Non-pigmented ciliary epithelial cell (primary cell): Measurements from ENCODE around the gene PACSIN2.

Source experiments
- DNase-seq: peaks from one replicate; pipeline ENCODE4 v3.0.0-alpha.2; 2010; ENCODE audit warnings: low read depth

The PACSIN2 gene

DNA sequence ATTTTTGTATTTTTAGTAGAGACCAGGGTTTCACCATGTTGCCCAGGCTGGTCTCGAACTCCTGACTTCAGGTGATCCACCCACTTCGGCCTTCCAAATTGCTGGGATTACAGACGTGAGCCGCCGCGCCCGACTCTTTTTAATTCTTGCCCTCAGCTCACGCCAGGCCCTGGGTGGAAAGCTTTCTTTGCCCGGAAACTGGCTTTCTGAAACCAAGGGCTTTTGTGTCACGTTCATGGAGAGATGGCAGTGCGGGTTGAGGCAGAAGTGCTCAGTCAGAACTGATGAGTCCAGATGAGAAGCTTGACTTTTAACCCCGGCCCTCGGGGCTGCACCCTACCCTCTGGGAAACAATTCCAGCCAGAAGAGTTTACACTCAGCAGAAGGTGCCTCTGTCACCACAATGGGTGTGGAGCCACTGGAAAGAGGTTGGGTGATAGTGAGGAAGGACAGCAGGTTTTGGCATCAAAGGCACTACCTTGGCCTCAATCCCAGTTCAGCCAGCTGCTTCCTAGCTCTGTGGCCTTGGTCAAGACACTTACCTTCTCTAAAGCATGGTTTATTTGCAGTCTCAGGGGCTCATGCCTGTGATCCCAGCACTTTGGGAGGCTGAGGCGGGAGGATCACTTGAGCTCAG is 157.0 kb downstream of the PACSIN2 start:
- DNase-seq: no peak

- DNase-seq: peak; percentile 48
Measured at GRCh38 chr22:42856865-42857704, 157.9 kb downstream of the PACSIN2 start, which contains the start of gene ARFGAP3. ARFGAP3 (minus strand) TSS chr22:42857273; CDS start chr22:42857182, 91 bp downstream.

GRCh38 chr22:42856179-42856864 is 158.6 kb downstream of the PACSIN2 start:
- DNase-seq: no peak

DNA sequence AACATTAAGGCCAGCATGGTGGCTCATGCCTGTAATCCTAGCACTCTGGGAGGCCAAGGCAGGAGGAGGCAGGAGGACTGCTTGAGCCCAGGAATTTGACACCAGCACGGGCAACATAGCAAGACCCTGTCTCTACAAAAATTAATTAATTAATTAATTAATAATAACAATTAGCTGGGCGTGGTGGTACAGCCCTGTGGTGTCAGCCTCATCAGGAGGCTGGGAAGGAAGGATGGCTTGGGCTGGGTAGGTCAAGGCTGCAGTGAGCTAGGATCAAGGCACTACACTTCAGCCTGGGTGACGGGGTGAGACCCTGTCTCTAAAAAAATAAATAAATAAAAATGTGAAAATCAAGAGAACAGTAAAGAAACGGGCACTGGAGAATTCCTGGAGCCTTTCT is 159.2 kb downstream of the PACSIN2 start:
- no peak for DNase-seq

DNA sequence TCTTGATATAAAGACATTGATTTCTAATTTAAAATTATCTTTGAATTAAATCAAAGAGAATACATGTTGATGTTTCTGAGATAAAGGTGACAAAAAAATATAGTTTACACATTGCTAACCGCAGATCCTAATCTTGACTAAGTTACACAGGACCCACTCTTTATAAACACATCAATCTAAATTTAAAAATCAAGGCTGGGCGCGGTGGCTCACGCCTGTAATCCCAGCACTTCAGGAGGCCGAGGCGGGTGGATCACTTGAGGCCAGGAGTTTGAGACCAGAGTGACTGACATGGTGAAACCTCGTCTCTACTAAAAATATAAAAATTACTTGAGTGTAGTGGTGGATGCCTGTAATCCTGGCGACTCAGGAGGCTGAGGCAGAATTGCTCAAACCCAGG is 159.7 kb downstream of the PACSIN2 start:
- DNase-seq: no peak

GRCh38 chr22:42848941-42849550 is 165.9 kb downstream of the PACSIN2 start:
- no peak for DNase-seq

DNA sequence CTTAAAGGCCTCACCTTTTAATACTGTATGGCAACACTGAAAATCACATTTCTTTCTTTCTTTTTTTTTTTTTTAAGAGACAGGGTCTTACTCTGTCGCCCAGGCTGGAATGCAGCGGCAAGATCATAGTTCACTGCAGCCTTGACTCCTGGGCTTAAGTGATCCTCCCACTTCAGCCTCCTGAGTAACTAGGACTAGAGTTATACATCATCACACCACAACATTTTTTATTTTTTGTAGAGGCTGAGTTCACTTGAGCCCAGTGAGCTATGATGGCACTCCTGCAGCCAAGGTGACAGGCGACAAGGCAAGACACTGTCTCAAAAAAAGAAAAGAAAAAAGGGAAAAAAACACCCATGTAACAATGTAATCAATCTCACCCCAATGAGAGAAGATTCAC is 167.8 kb downstream of the PACSIN2 start:
- DNase-seq: no peak

GRCh38 chr22:42844756-42845155 is 170.2 kb downstream of the PACSIN2 start:
- no peak for DNase-seq

DNA sequence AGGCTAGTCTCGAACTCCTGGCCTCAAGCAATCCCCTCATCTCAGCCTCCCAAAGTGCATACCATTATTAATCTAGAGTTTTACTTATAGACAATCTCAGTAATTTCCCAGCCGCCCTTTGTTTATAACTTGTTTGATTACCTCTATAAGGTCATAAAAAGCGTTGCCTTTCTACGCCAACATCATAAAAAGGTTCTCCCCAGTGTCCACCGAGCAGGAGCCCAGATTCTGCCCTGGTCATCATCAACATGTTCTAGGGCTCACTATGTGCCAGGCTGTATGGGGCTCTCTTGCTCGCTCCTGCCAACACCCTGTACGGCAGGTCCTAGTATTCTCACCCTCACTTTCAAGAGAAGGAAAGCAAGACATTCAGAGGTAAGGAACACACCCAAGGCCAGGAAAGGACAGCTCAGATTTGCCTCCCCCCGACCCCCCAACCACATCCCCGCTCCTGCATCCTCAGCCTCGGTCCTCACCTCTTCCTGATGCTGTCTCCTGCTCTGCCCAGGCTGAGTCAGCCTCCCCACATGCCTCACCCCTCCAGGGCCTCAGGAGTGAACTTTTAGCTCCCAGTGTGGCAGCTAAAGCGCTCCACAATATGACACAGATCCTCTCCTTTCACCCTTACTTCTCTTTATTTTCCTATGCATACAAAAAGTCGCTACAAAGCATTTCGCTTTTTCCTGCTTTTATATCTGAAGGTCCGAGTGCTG is 172.1 kb downstream of the PACSIN2 start:
- no peak for DNase-seq

DNA sequence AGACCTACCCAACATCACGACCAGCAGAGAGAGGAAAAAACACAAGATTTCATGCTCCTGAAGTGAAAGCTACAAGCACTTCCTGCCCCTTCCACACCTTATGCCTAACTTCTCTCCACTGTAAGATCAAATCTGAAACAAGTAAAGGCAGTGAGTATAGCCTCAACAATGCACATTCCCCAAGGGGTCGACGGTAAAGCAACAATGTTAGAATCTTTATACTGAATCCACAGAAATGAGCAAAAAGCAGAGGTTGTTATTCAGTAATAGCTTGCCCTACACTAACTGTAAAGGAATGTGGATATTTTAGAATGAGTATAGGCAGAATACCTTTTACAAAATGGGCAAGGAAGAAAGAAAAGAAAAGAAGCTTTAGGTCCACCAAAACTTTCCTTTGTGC is 173.5 kb downstream of the PACSIN2 start:
- DNase-seq: peak; percentile 31

DNA sequence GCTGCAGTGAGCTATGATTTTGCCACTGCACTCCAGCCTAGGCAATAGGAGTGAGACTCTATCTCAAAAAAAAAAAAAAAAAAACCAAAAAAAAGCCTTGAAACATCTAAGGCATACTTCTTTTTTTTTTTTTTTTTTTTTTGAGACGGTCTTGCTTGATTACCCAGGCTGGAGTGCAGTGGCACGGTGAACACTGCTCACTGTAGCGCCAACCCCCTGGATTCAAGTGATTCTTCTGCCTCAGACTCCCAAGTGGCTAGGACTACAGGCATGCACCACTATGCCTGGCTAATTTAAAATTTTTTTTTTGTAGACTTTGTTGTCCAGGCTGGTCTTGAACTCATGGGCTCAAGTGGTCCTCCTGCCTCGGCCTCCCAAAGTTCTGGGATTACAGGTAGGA is 177.4 kb downstream of the PACSIN2 start:
- no peak for DNase-seq

DNA sequence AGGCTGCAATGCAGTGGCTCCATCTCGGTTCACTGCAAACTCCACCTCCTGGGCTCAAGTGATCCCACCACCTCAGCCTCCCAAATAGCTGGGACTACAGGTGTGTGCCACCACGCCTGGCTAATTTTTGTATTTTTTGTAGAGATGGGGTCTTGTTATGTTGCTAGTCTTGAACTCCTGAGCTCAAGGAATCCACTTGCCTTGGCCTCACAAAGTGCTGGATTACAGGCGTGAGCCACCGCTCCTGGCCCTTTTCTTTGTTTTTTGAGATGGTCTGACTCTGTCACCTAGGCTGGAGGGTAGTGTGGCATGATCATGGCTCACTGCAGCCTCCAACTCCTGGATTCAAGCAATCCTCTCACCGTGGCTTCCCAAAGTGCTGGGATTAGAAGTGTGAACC is 178.9 kb downstream of the PACSIN2 start:
- DNase-seq: no peak

DNA sequence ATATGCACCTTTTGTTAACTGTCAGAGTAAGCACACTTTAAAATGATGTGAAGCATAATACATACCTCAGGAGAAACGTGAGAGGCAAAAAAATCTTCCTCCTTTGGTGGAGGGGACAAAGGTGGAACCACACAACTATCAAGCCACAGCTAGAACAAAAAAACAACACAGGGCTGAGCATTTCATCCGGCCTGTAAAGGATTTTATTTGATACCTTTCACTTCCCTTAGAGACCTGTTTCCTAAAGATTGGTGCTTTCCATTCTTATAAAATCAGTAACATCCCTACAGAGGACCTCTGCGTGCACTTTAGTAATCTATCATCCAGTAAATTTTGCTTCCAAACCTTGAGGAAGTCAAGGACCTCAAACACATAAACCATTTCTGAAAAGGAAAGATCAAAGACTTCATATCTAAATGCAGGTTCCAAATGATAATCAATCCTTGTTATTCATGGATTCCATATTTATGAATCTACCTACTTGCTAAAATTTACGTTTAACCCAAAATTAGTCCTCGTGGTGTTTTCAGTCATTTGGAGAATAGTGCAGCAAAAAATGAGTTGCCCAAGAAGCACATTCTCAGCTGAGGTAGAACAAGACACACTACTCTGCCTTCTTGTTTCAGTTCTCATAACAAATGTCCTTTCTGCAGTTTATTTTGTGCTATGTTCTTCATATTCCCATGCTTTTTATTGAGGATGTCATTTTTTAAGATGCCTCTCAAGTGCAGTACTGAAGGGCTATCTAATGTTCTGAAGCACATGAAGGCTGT is 180.6 kb downstream of the PACSIN2 start:
- DNase-seq: no peak

- no peak for DNase-seq
Measured at GRCh38 chr22:42833104-42833503, 181.8 kb downstream of the PACSIN2 start.

DNA sequence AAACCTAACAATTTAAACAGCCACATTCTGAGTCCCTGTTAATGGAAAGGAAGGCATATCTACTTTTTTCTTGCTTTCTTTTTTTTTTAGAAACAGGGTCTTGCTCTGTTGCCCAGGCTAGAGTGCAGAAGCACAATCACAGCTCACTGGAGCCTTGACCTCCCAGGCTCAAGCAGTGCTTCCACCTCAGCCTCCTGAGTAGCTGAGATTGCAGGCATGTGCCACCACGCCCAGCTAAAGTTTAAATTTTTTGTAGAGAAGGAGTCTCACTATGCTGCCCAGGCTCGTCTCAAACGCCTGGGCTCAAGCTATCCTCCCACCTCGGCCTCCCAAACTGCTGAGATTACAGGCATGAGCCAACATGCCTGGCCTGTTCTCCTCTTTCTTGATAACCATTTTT is 183.2 kb downstream of the PACSIN2 start:
- DNase-seq: no peak

DNA sequence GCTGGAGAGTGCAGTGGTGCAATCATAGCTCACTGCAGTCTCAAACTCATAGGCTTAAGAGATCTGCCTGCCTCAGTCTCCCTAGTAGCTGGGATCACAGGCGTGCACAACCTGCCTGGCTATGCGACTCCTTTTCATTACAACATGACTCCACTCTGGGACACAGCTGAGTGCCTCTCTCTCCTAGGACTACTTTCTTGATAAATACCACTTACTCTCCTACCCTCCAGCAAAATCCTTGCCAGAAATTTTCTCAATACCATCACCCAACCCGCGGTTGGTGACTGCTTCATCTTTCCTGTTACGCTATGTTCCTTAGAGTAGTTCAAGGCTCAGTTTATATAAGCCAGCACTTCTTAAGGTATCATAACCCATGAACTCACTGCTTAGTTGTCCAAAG is 184.8 kb downstream of the PACSIN2 start:
- DNase-seq: no peak

GRCh38 chr22:42829302-42829701 is 185.6 kb downstream of the PACSIN2 start:
- DNase-seq: no peak

DNA sequence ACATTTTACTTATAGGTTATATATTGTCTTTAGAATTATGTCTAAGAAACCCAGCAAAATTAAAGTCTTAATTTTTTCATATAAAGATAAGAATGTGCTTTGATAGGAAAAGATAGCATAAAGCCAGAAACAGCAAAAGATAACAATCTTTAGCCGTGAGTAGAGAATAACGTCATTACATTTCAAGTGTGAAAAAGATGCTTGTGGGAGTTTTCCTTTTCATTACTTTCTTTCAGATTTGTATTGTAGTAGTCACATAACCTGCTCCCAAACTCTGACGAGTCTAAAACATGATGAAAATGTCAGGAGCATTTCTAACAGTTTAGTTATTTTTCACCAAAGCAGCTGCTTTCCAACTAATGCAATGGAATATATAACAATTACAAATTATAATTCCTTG is 189.2 kb downstream of the PACSIN2 start:
- no peak for DNase-seq

DNA sequence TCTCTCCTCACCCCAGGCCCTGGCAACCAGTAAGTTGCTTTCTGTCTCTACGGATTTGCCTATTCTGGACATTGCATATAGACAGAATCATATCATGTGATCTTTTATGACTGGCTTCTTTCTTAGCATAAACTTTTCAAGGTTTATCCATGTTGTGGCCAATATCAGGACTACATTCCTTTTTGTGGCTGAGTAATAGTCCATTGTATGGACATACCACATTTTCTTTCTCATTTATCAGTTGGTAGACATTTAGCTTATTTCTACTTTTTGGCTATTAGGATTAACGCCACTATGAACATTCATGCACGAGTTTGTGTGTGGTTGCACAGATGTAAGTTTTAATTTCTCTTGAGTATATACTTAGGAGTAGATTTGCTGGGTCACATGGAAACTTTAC is 193.6 kb downstream of the PACSIN2 start:
- DNase-seq: no peak

DNA sequence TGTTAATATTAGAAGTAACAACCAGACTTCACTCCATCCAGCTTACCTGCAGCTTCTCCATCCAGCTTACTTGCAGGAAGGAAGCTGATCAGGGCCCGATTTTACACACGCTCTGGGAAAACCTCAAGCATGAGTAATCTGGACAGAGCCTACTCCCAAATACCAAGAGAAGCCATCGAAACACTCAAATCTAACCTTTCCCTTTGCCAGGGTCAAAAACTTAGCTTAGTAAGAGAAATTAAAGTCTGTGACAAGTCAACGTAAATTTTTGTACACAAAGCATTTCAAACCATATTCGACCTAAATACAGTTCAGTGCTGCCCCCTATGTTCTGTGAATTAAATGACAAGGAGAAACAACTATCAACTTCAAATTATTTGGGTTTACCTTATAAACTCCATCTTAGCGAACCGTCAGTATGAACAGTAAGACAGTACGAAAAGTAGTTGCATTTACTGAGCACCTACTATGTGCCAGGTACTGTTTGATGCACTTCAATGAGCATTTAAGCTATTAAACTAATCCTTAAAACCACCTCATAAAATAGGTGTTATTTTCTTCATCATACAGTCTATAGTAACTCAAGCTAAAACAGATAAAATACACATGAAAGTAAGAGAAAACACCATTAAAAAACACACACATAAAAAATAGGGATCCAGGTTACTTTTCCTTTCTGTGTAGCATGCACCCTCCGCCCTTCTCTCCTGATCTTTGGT is 194.7 kb downstream of the PACSIN2 start:
- DNase-seq: peak; percentile 26
